ENCODE measurements around the gene PDE5A. TPM values are rescaled to one million over a fixed set of nuclear protein-coding genes. Genes with fewer than 3 reads are reported as not detected.

The PDE5A gene
- total and polyA plus RNA-seq, 8 donors = 26.7 to 78.2 (median 65.2) TPM

DNA sequence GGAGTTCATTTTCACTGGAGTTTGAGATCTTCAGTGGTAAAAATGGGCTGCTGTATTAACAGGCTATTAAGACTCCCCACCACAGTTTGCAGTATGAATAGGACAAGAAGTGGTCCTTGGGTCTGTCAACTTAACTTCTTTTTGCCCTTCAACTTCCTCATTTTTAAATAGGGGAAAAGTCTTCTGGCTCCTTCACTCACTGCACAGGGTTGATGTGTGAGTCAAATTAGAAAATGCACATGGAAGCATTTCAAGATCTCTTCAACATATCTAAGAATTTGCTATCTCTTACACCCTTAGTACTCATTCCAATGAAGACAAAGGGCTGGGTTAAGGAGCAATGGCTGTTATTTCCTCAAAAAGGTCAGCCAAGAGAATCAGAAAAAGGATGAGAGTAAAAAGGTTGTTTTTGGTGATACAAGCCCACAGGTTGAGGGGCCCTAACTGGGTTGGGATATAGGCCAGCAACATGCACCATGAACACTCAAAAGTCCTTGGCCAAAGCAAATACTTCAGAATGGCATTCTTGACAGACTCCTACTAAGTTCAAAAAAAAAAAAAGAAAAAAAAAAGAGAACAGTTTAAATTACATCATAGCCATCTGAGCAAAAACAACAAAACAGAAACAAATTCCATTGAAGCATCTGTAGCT is 13.4 kb downstream of the PDE5A start:
- Histone ChIP-seq H3K27me3 (no peaks in the 10 kb centered on the region), H3K9me3 (no peaks in the 10 kb centered on the region), H3K36me3 (no peaks in the 10 kb centered on the region), H3K27ac (peak overlapping the region in 1 of 2 donors; percentile 9), H3K4me1 (peaks cover 0 to 3% of the 10 kb centered on the region in 2 donors), H3K4me3 (no peak overlapping the region)
- DNase-seq (no peak), ATAC-seq (peak; percentile 87)
- intact Hi-C loops (cut with DNase I) = no loop called here
- TF ChIP-seq, protein P1, sequence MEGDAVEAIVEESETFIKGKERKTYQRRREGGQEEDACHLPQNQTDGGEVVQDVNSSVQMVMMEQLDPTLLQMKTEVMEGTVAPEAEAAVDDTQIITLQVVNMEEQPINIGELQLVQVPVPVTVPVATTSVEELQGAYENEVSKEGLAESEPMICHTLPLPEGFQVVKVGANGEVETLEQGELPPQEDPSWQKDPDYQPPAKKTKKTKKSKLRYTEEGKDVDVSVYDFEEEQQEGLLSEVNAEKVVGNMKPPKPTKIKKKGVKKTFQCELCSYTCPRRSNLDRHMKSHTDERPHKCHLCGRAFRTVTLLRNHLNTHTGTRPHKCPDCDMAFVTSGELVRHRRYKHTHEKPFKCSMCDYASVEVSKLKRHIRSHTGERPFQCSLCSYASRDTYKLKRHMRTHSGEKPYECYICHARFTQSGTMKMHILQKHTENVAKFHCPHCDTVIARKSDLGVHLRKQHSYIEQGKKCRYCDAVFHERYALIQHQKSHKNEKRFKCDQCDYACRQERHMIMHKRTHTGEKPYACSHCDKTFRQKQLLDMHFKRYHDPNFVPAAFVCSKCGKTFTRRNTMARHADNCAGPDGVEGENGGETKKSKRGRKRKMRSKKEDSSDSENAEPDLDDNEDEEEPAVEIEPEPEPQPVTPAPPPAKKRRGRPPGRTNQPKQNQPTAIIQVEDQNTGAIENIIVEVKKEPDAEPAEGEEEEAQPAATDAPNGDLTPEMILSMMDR (IDR thresholded peaks at IDR 0.05) = no peak

DNA sequence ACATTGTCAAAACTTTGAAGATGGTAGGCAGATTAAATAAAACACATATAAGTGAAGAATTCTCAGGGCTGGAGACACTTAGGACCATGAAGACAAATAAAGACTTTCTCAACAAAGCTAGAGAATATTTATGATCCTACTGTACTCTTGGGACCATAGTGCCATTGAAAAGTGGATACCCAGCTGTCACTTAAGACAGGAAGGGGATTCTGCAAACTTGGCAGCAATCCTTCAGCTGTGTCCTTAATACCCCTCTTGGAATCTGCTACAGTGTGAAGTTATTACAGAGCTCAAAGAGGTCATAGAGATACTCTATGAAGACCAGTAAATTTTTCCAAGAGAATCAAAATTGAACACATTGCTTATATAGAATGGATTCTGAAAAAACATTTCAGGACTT is 24.3 kb downstream of the PDE5A start:
- TF ChIP-seq, protein P1 (IDR thresholded peaks at IDR 0.05) = no peak
- H3K4me1 ChIP-seq = no peaks in the 10 kb centered on the region
- DNase-seq (no peak), ATAC-seq (no peak)
- no peaks in the 10 kb centered on the region for H3K9me3 ChIP-seq
- no peak overlapping the region for H3K27ac ChIP-seq
- H3K27me3 ChIP-seq = no peaks in the 10 kb centered on the region
- H3K4me3 ChIP-seq = no peak overlapping the region
- intact Hi-C loops (cut with DNase I) = no loop called here
- H3K36me3 ChIP-seq = no peaks in the 10 kb centered on the region

DNA sequence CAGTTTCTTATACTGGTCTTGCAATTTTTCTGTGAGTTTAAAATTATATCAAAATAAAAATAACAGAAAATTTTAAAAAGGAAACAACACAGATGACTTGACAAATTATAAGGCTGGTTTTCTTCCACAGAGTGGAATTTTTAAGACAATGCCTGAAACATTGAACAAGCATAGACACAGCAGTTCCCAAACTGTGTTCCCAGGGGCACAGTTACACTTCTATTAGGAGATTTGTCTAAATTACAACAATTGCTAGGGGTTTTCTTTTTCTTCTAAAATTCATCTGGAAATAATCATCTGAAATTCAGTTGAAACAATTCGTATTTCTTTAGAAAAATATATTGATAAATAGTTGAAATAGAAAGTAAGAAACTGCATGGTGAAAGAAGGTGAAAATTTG is 26.2 kb downstream of the PDE5A start:
- intact Hi-C loops (cut with DNase I) = no loop called here
- no peaks in the 10 kb centered on the region for H3K36me3 ChIP-seq
- ATAC-seq = no peak

DNA sequence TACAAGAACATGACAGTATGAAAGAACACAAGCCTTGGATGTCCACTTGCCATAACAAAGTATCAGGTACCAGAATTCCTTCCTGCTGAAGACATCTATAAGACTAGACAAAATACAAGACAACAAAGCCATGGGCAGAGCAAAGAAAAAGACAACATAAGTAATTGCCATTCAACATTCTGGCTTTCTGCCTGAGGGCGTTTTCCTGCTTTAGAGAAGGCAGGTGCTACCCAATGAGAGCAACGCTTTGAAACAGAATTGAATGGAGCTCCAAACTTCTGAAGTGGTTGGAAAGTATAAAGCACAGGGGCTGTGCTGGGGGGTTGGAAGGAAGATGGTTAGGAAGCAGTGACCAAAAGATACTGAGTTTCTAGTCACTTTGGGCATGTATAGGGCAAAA is 30.1 kb downstream of the PDE5A start:
- ATAC-seq = no peak
- TF ChIP-seq, protein P1 (IDR thresholded peaks at IDR 0.05) = no peak

More for the DNA sequence above, 26.2 kb downstream of the PDE5A start:
- peaks cover 0 to 8% of the 10 kb centered on the region in 2 donors for H3K9me3 ChIP-seq
- no peak for DNase-seq
- H3K4me3 ChIP-seq = no peak overlapping the region
- no peak overlapping the region for H3K27ac ChIP-seq
- H3K27me3 ChIP-seq = no peaks in the 10 kb centered on the region
- TF ChIP-seq, protein P1 (IDR thresholded peaks at IDR 0.05) = no peak
- no peaks in the 10 kb centered on the region for H3K4me1 ChIP-seq

DNA sequence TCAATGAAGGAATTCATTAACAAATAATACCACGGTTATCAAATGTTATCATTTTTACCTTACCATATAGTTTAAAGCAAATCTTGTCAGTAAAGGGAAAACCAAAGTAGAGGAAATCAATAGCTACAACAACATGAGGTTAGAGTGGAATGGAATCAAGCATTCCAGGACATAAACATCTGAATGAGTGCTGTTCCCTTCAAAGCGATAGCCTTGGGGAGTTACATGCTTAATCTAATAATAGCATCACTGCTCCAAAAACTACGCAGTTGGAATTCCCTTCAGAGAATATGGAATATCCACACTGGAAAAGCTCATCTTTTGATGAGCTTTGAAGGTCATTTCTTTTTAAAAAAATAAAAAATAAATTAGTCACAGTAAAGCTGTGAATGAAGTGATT is 31.2 kb downstream of the PDE5A start:
- Histone ChIP-seq H3K4me1 (no peaks in the 10 kb centered on the region), H3K9me3 (peaks cover 0 to 8% of the 10 kb centered on the region in 2 donors), H3K36me3 (no peaks in the 10 kb centered on the region), H3K4me3 (no peak overlapping the region), H3K27ac (no peak overlapping the region), H3K27me3 (no peaks in the 10 kb centered on the region)
- DNase-seq (no peak), ATAC-seq (no peak)
- intact Hi-C loops (cut with DNase I) = no loop called here
- TF ChIP-seq, protein P1 (IDR thresholded peaks at IDR 0.05) = no peak

More for the DNA sequence above, 30.1 kb downstream of the PDE5A start:
- H3K4me3 ChIP-seq = no peak overlapping the region
- no peaks in the 10 kb centered on the region for H3K4me1 ChIP-seq
- intact Hi-C loops (cut with DNase I) = no loop called here
- no peak overlapping the region for H3K27ac ChIP-seq
- no peak for DNase-seq
- H3K27me3 ChIP-seq = no peaks in the 10 kb centered on the region
- H3K9me3 ChIP-seq = peaks cover 0 to 8% of the 10 kb centered on the region in 2 donors
- no peaks in the 10 kb centered on the region for H3K36me3 ChIP-seq

Measured in left lung (tissue), 10 donors.